A549 (cell line): ENCODE measurements around the gene GAMT. TPM values are rescaled to one million over a fixed set of nuclear protein-coding genes. Genes with fewer than 3 reads are reported as not detected.

Experiments used
- ATAC-seq, 2 experiments: fragments of 200-7000 bp in 1 of 2; fragments of >200 bp in 1 of 2; cut with Nextera tagmentation in 1 of 2; cut with Tn5 transposase in 1 of 2; 3 replicates each; pipeline versions ENCODE4 v1.8.0 to v1.9.1; 2018 to 2020; ENCODE audit warnings: mild to moderate bottlenecking in 1 of 2, moderate library complexity in 1 of 2
- CTCF ChIA-PET: fragments of 300-600 bp; sonication (Branson Sonifier 250); formaldehyde crosslinking; extraction: SDS; loops from one replicate; lab custom pipeline; 2021; ENCODE audit warnings: antibody characterized with exemption, inconsistent platforms; lab: Yijun Ruan, JAX
- POLR2A ChIA-PET: fragments of 350-600 bp; formaldehyde crosslinking; extraction: SDS; loops from one replicate; lab custom pipeline; 2021; ENCODE audit warnings: antibody characterized with exemption, inconsistent platforms; lab: Yijun Ruan, JAX
- DNase-seq, 2 experiments: peaks; one replicate each; pipeline versions ENCODE4 v3.0.0 to v3.0.0-alpha.2; 2011 to 2016; ENCODE audit warnings: low read depth in 1 of 2, low spot score in 1 of 2
- FAIRE-seq: peaks from 2 replicates; lab custom pipeline; 2011; peaks lifted over from hg19 to GRCh38; lab: Jason Lieb, UNC
- H3K27ac ChIP-seq, 2 experiments: fragments of >200 bp; sonication (Bioruptor Twin); formaldehyde crosslinking; 3 replicates each; pipeline ENCODE4 v1.5.1; 2016 to 2017
- H3K4me1 ChIP-seq: fragments of >200 bp; sonication (Bioruptor Twin); formaldehyde crosslinking; 3 replicates; pipeline ENCODE4 v1.6.1; 2016
- H3K4me2 ChIP-seq: fragments of >200 bp; sonication (Bioruptor Twin); formaldehyde crosslinking; 3 replicates; pipeline ENCODE4 v1.6.1; 2016
- H3K4me3 ChIP-seq: fragments of >200 bp; sonication (Bioruptor Twin); formaldehyde crosslinking; 3 replicates; pipeline ENCODE4 v1.5.1; 2016
- H3K9me3 ChIP-seq: fragments of >200 bp; sonication (Bioruptor Twin); formaldehyde crosslinking; 3 replicates; pipeline ENCODE4 v1.6.1; 2016
- BHLHE40 ChIP-seq: IDR thresholded peaks from 2 replicates; pipeline ENCODE4 v1.6.1; 2012; ENCODE audit warnings: low read depth, low read length, inconsistent platforms
- CBX2 ChIP-seq: fragments of 200-600 bp; sonication (generic); IDR thresholded peaks from 2 replicates; pipeline ENCODE4 v1.6.1; 2016; ENCODE audit warnings: low read depth, mild to moderate bottlenecking, borderline replicate concordance
- CEBPB ChIP-seq, 2 experiments: fragments of >200 bp in 1 of 2; sonication (Bioruptor Twin) in 1 of 2; formaldehyde crosslinking in 1 of 2; IDR thresholded peaks; 2 replicates each; pipeline ENCODE4 v1.6.1; 2012 to 2016
- CHD2 ChIP-seq: fragments of 150-350 bp; IDR thresholded peaks from 2 replicates; pipeline ENCODE4 v1.6.1; 2014; ENCODE audit warnings: low read length; ENCODE audit not compliant: partially characterized antibody
- CHD4 ChIP-seq: fragments of 200-600 bp; sonication (generic); IDR thresholded peaks from 2 replicates; pipeline ENCODE4 v1.6.1; 2016; ENCODE audit warnings: antibody characterized with exemption, mild to moderate bottlenecking, borderline replicate concordance
- EHMT2 ChIP-seq: fragments of 200-600 bp; sonication (generic); IDR thresholded peaks from 2 replicates; pipeline ENCODE4 v1.6.1; 2016; ENCODE audit warnings: antibody characterized with exemption, low read depth, mild to moderate bottlenecking, moderate library complexity
- EP300 ChIP-seq, 2 experiments: fragments of >200 bp; sonication (Bioruptor Twin); formaldehyde crosslinking; IDR thresholded peaks; 2 replicates in 1 of 2; 3 replicates in 1 of 2; pipeline ENCODE4 v1.6.1; 2016 to 2017
- ESRRA ChIP-seq: fragments of 150-350 bp; IDR thresholded peaks from 2 replicates; pipeline ENCODE4 v1.6.1; 2014; ENCODE audit warnings: mild to moderate bottlenecking, low read length, borderline replicate concordance
- FOSL2 ChIP-seq, 2 experiments: fragments of 450-650 bp in 1 of 2; fragments of >200 bp in 1 of 2; sonication (Bioruptor Twin) in 1 of 2; formaldehyde crosslinking; IDR thresholded peaks; 2 replicates each; pipeline versions ENCODE4 v1.5.0 to v1.6.1; 2016 to 2020; ENCODE audit warnings: mild to moderate bottlenecking in 1 of 2, moderate library complexity in 1 of 2
- FOXS1 ChIP-seq: fragments of 250-450 bp; sonication (Bioruptor Pico); IDR thresholded peaks from 2 replicates; pipeline ENCODE4 v1.5.0; 2020; ENCODE audit warnings: mild to moderate bottlenecking, moderate library complexity
- GATA3 ChIP-seq: IDR thresholded peaks from 2 replicates; pipeline ENCODE4 v1.6.1; 2012; ENCODE audit warnings: borderline replicate concordance
- HEYL ChIP-seq: fragments of 250-450 bp; sonication (Bioruptor Pico); IDR thresholded peaks from 2 replicates; pipeline ENCODE4 v1.8.0; 2021; ENCODE audit warnings: mild to moderate bottlenecking, moderate library complexity
- HOXA7 ChIP-seq: fragments of 250-450 bp; sonication (Bioruptor Pico); IDR thresholded peaks from 2 replicates; pipeline ENCODE4 v1.5.0; 2020; ENCODE audit warnings: mild to moderate bottlenecking, moderate library complexity
- KDM5A ChIP-seq: fragments of 200-600 bp; sonication (generic); IDR thresholded peaks from 2 replicates; pipeline ENCODE4 v1.6.1; 2016; ENCODE audit warnings: antibody characterized with exemption, mild to moderate bottlenecking
- POLR2AphosphoS2 ChIP-seq: conservative IDR thresholded peaks from 2 replicates; pipeline ENCODE4 v1.6.1; 2012; ENCODE audit warnings: low read length, improper control_type of control experiment, inconsistent platforms
- RARB ChIP-seq: fragments of 250-450 bp; sonication (Bioruptor Pico); IDR thresholded peaks from 2 replicates; pipeline ENCODE4 v1.8.0; 2021; ENCODE audit warnings: mild to moderate bottlenecking, moderate library complexity
- RFX5 ChIP-seq: fragments of 450-650 bp; IDR thresholded peaks from 2 replicates; pipeline ENCODE4 v1.7.1; 2014; ENCODE audit warnings: antibody characterized with exemption, mild to moderate bottlenecking, moderate library complexity
- TP53 ChIP-seq: fragments of 250-450 bp; sonication (Bioruptor Pico); IDR thresholded peaks from 2 replicates; pipeline ENCODE4 v1.5.0; 2021; ENCODE audit warnings: mild to moderate bottlenecking, moderate library complexity
- WGBS: methylation state at CpG from one replicate; pipeline ENCODE4 v1.1.6; 2017; ENCODE audit errors: missing lambda C conversion rate; 5-methylcytosine and 5-hydroxymethylcytosine counted together
- polyA plus RNA-seq, 4 experiments: library from polyadenylated mRNA; depleted of rRNA in 3 of 4; stranded (reverse); fragments of >200 nt; fragmentation: RNase III in 1 of 4; extraction: RNeasy Plus Mini Kit Qiagen cat#74134 plus additional on column Dnase treatment in 1 of 4; gene quantifications; 2 replicates in 3 of 4; 3 replicates in 1 of 4; pipeline ENCODE4 v1.2.3, GENCODE V29; 2011 to 2017
- TF ChIP-seq, protein P1 (sequence below): fragments of 250-450 bp; sonication (Bioruptor Pico); IDR thresholded peaks from 2 replicates; pipeline ENCODE4 v1.5.0; 2020; ENCODE audit warnings: low read depth, mild to moderate bottlenecking, moderate library complexity
- TF ChIP-seq, protein P2 (sequence below): fragments of >200 bp; sonication (Bioruptor Twin); formaldehyde crosslinking; IDR thresholded peaks from 3 replicates; pipeline ENCODE4 v1.5.1; 2016

GAMT gene
- polyA plus RNA-seq, 2 of the 4 experiments (the other 2 are of a cell fraction): 13.6 to 26.0 TPM

DNA sequence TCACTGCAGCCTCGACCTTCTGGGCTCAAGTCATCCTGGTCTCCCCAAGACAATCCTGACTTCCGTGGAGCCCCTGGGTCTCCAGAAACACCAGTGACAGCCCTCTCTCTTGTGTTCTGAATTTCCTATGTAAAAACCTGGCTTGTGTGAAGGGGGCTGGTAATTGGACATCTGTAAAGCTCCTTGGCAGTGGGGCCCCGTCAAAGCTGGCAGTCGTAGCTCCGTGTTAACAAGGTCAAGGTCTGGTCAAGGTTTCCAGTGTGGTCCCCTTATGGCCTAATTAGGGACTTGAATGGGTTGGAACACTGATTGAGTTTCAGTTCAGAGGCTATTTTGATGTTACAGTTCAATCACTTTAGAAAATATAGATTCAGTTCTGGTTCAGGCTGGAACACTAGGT is 50.5 kb downstream of the GAMT start:
- 69% methylated on average over 5 of the region's 5 CpGs for WGBS
- FAIRE-seq: no peak

DNA sequence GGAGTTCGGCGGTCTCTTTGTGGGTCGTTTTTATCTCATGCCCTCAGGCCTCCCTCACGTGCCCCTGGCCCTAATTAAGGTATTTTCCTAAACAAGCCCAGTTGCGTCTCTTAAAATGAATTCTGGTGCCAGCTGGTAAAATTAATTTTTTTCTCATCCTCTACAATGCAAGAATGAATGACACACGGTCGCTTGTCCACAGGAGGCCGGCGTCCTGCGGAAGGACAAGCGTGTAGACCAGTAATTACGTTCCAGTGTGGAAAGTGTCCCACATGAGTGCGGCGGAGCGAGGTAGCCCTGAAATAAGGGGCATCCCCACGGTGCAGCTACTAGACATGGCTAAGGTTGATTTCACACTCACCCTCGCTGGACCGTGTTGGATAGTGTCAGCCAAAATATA is 52.1 kb downstream of the GAMT start:
- WGBS: 79% methylated on average over 18 of the region's 18 CpGs
- ATAC-seq (no peak), FAIRE-seq (no peak), DNase-seq (no peak)
- Histone ChIP-seq H3K9me3 (no peaks in the 10 kb centered on the region), H3K4me2 (no peak overlapping the region), H3K27ac (no peak overlapping the region), H3K4me1 (peaks cover 3% of the 10 kb centered on the region; the same call in 2 of the 3 replicates), H3K4me3 (no peak overlapping the region)
- ChIA-PET POLR2A (no interaction called here), CTCF (interaction anchor here (1.2 to 5.1 kb wide), 2 partner anchors 34 to 432 kb away, joined by 3 to 28 read pairs; no protein-coding TSS in a partner anchor)
- TF ChIP-seq ESRRA: no peak
- TF ChIP-seq CHD2: no peak
- no peak for TF ChIP-seq EHMT2
- TF ChIP-seq, protein P1, sequence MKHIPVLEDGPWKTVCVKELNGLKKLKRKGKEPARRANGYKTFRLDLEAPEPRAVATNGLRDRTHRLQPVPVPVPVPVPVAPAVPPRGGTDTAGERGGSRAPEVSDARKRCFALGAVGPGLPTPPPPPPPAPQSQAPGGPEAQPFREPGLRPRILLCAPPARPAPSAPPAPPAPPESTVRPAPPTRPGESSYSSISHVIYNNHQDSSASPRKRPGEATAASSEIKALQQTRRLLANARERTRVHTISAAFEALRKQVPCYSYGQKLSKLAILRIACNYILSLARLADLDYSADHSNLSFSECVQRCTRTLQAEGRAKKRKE (CRISPR knock-in tag): no peak
- TF ChIP-seq KDM5A: no peak
- TF ChIP-seq, protein P2, sequence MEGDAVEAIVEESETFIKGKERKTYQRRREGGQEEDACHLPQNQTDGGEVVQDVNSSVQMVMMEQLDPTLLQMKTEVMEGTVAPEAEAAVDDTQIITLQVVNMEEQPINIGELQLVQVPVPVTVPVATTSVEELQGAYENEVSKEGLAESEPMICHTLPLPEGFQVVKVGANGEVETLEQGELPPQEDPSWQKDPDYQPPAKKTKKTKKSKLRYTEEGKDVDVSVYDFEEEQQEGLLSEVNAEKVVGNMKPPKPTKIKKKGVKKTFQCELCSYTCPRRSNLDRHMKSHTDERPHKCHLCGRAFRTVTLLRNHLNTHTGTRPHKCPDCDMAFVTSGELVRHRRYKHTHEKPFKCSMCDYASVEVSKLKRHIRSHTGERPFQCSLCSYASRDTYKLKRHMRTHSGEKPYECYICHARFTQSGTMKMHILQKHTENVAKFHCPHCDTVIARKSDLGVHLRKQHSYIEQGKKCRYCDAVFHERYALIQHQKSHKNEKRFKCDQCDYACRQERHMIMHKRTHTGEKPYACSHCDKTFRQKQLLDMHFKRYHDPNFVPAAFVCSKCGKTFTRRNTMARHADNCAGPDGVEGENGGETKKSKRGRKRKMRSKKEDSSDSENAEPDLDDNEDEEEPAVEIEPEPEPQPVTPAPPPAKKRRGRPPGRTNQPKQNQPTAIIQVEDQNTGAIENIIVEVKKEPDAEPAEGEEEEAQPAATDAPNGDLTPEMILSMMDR: no peak
- TF ChIP-seq EP300 (IDR thresholded peaks at IDR 0.05): no peak
- no peak for TF ChIP-seq BHLHE40
- TF ChIP-seq CEBPB (IDR thresholded peaks at IDR 0.05): no peak
- no peak for TF ChIP-seq HOXA7
- TF ChIP-seq RARB (CRISPR knock-in tag): no peak
- no peak for TF ChIP-seq TP53 (CRISPR knock-in tag)
- TF ChIP-seq RFX5: no peak
- no peak for TF ChIP-seq GATA3
- no peak for TF ChIP-seq FOSL2 (IDR thresholded peaks at IDR 0.05)
- no peak for TF ChIP-seq FOSL2 (CRISPR knock-in tag; IDR thresholded peaks at IDR 0.05)
- TF ChIP-seq POLR2AphosphoS2: no peak

More for the DNA sequence above, 50.5 kb downstream of the GAMT start:
- ChIA-PET POLR2A (no interaction called here), CTCF (no interaction called here)
- peaks cover 7% of the 10 kb centered on the region for H3K4me1 ChIP-seq
- TF ChIP-seq CHD4: no peak
- TF ChIP-seq FOXS1 (CRISPR knock-in tag): no peak
- no peak for TF ChIP-seq CBX2
- TF ChIP-seq, protein P1 (CRISPR knock-in tag): no peak
- TF ChIP-seq HEYL (CRISPR knock-in tag): no peak
- no peak overlapping the region for H3K4me3 ChIP-seq
- H3K4me2 ChIP-seq: no peak overlapping the region
- ATAC-seq (no peak), DNase-seq (no peak)
- no peaks in the 10 kb centered on the region for H3K9me3 ChIP-seq
- no peak overlapping the region for H3K27ac ChIP-seq

Other genes with a start within 250 kb of the GAMT start
- gene SBNO2, start 227.3 kb downstream of the GAMT start, polyA plus RNA-seq (2011; rRNA removed): 6.8 and 8.4 TPM in 2 replicates
- 27.0 to 32.0 TPM (median 27.7 TPM) in 3 replicates for gene SBNO2, start 227.3 kb downstream of the GAMT start, polyA plus RNA-seq (2017; fragmentation: RNase III; extraction: RNeasy Plus Mini Kit Qiagen cat#74134 plus additional on column Dnase treatment)
- gene STK11, start 195.8 kb downstream of the GAMT start, polyA plus RNA-seq (2011; rRNA removed): 12.2 and 16.2 TPM in 2 replicates
- gene STK11, start 195.8 kb downstream of the GAMT start, polyA plus RNA-seq (2017; fragmentation: RNase III; extraction: RNeasy Plus Mini Kit Qiagen cat#74134 plus additional on column Dnase treatment): 33.6 to 34.2 TPM (median 34.0 TPM) in 3 replicates
- 0.19 and 0.30 TPM in 2 replicates for gene CBARP, start 163.5 kb downstream of the GAMT start, polyA plus RNA-seq (2011; rRNA removed)
- gene CBARP, start 163.5 kb downstream of the GAMT start, polyA plus RNA-seq (2017; fragmentation: RNase III; extraction: RNeasy Plus Mini Kit Qiagen cat#74134 plus additional on column Dnase treatment): 1.7 to 2.0 TPM (median 1.9 TPM) in 3 replicates
- gene ATP5F1D, start 159.8 kb downstream of the GAMT start, polyA plus RNA-seq (2011; rRNA removed): 18.5 and 28.7 TPM in 2 replicates
- gene ATP5F1D, start 159.8 kb downstream of the GAMT start, polyA plus RNA-seq (2017; fragmentation: RNase III; extraction: RNeasy Plus Mini Kit Qiagen cat#74134 plus additional on column Dnase treatment): 96.9 to 101 TPM (median 99.7 TPM) in 3 replicates
- gene MIDN, start 153.0 kb downstream of the GAMT start, polyA plus RNA-seq (2011; rRNA removed): 9.1 and 11.8 TPM in 2 replicates
- 27.7 to 33.4 TPM (median 31.4 TPM) in 3 replicates for gene MIDN, start 153.0 kb downstream of the GAMT start, polyA plus RNA-seq (2017; fragmentation: RNase III; extraction: RNeasy Plus Mini Kit Qiagen cat#74134 plus additional on column Dnase treatment)
- gene CIRBP, start 132.2 kb downstream of the GAMT start, polyA plus RNA-seq (2011; rRNA removed): 92.4 and 151 TPM in 2 replicates
- 178 to 201 TPM (median 189 TPM) in 3 replicates for gene CIRBP, start 132.2 kb downstream of the GAMT start, polyA plus RNA-seq (2017; fragmentation: RNase III; extraction: RNeasy Plus Mini Kit Qiagen cat#74134 plus additional on column Dnase treatment)
- gene FAM174C, start 126.0 kb downstream of the GAMT start, polyA plus RNA-seq (2011; rRNA removed): 22.7 and 24.8 TPM in 2 replicates
- 35.6 to 37.6 TPM (median 37.1 TPM) in 3 replicates for gene FAM174C, start 126.0 kb downstream of the GAMT start, polyA plus RNA-seq (2017; fragmentation: RNase III; extraction: RNeasy Plus Mini Kit Qiagen cat#74134 plus additional on column Dnase treatment)
- gene EFNA2, start 115.7 kb downstream of the GAMT start, polyA plus RNA-seq (2011; rRNA removed): 0.16 and 0.24 TPM in 2 replicates
- gene EFNA2, start 115.7 kb downstream of the GAMT start, polyA plus RNA-seq (2017; fragmentation: RNase III; extraction: RNeasy Plus Mini Kit Qiagen cat#74134 plus additional on column Dnase treatment): 0.84 to 1.3 TPM (median 1.2 TPM) in 3 replicates
- gene NDUFS7, start 17.6 kb downstream of the GAMT start, polyA plus RNA-seq (2011; rRNA removed): 18.6 and 19.3 TPM in 2 replicates
- 68.4 to 72.8 TPM (median 68.9 TPM) in 3 replicates for gene NDUFS7, start 17.6 kb downstream of the GAMT start, polyA plus RNA-seq (2017; fragmentation: RNase III; extraction: RNeasy Plus Mini Kit Qiagen cat#74134 plus additional on column Dnase treatment)
- 47.8 and 58.9 TPM in 2 replicates for gene DAZAP1, start 6.0 kb upstream of the GAMT start, polyA plus RNA-seq (2011; rRNA removed)
- gene DAZAP1, start 6.0 kb upstream of the GAMT start, polyA plus RNA-seq (2017; fragmentation: RNase III; extraction: RNeasy Plus Mini Kit Qiagen cat#74134 plus additional on column Dnase treatment): 86.3 to 87.7 TPM (median 86.5 TPM) in 3 replicates
- 485 and 525 TPM in 2 replicates for gene RPS15, start 36.9 kb upstream of the GAMT start, polyA plus RNA-seq (2011; rRNA removed)
- gene RPS15, start 36.9 kb upstream of the GAMT start, polyA plus RNA-seq (2017; fragmentation: RNase III; extraction: RNeasy Plus Mini Kit Qiagen cat#74134 plus additional on column Dnase treatment): 1,370 to 1,458 TPM (median 1,378 TPM) in 3 replicates
- 0.32 and 0.36 TPM in 2 replicates for gene APC2, start 48.6 kb upstream of the GAMT start, polyA plus RNA-seq (2011; rRNA removed)
- 1.3 to 1.6 TPM (median 1.6 TPM) in 3 replicates for gene APC2, start 48.6 kb upstream of the GAMT start, polyA plus RNA-seq (2017; fragmentation: RNase III; extraction: RNeasy Plus Mini Kit Qiagen cat#74134 plus additional on column Dnase treatment)
- gene C19orf25, start 77.7 kb upstream of the GAMT start, polyA plus RNA-seq (2011; rRNA removed): 6.5 and 8.2 TPM in 2 replicates
- gene C19orf25, start 77.7 kb upstream of the GAMT start, polyA plus RNA-seq (2017; fragmentation: RNase III; extraction: RNeasy Plus Mini Kit Qiagen cat#74134 plus additional on column Dnase treatment): 17.1 to 20.7 TPM (median 18.9 TPM) in 3 replicates
- gene PCSK4, start 88.8 kb upstream of the GAMT start, polyA plus RNA-seq (2011; rRNA removed): 0.76 and 1.0 TPM in 2 replicates
- 1.2 to 3.7 TPM (median 2.1 TPM) in 3 replicates for gene PCSK4, start 88.8 kb upstream of the GAMT start, polyA plus RNA-seq (2017; fragmentation: RNase III; extraction: RNeasy Plus Mini Kit Qiagen cat#74134 plus additional on column Dnase treatment)
- gene REEP6, start 89.6 kb upstream of the GAMT start, polyA plus RNA-seq (2011; rRNA removed): 1.5 and 1.8 TPM in 2 replicates
- gene REEP6, start 89.6 kb upstream of the GAMT start, polyA plus RNA-seq (2017; fragmentation: RNase III; extraction: RNeasy Plus Mini Kit Qiagen cat#74134 plus additional on column Dnase treatment): 3.6 to 4.8 TPM (median 4.3 TPM) in 3 replicates
- gene ADAMTSL5, start 111.5 kb upstream of the GAMT start, polyA plus RNA-seq (2011; rRNA removed): 1.4 and 2.3 TPM in 2 replicates
- gene ADAMTSL5, start 111.5 kb upstream of the GAMT start, polyA plus RNA-seq (2017; fragmentation: RNase III; extraction: RNeasy Plus Mini Kit Qiagen cat#74134 plus additional on column Dnase treatment): 3.0 to 4.1 TPM (median 3.1 TPM) in 3 replicates
- gene PLK5, start 122.5 kb upstream of the GAMT start, polyA plus RNA-seq (2011; rRNA removed): not detected in 2 replicates
- gene PLK5, start 122.5 kb upstream of the GAMT start, polyA plus RNA-seq (2017; fragmentation: RNase III; extraction: RNeasy Plus Mini Kit Qiagen cat#74134 plus additional on column Dnase treatment): not detected in 3 replicates
- gene MEX3D, start 166.8 kb upstream of the GAMT start, polyA plus RNA-seq (2011; rRNA removed): 1.4 and 2.1 TPM in 2 replicates
- gene MEX3D, start 166.8 kb upstream of the GAMT start, polyA plus RNA-seq (2017; fragmentation: RNase III; extraction: RNeasy Plus Mini Kit Qiagen cat#74134 plus additional on column Dnase treatment): 6.6 to 7.5 TPM (median 7.1 TPM) in 3 replicates
- gene MBD3, start 191.3 kb upstream of the GAMT start, polyA plus RNA-seq (2011; rRNA removed): 22.7 and 23.3 TPM in 2 replicates
- 35.1 to 41.4 TPM (median 39.2 TPM) in 3 replicates for gene MBD3, start 191.3 kb upstream of the GAMT start, polyA plus RNA-seq (2017; fragmentation: RNase III; extraction: RNeasy Plus Mini Kit Qiagen cat#74134 plus additional on column Dnase treatment)
- 111 and 136 TPM in 2 replicates for gene UQCR11, start 203.9 kb upstream of the GAMT start, polyA plus RNA-seq (2011; rRNA removed)
- 152 to 167 TPM (median 159 TPM) in 3 replicates for gene UQCR11, start 203.9 kb upstream of the GAMT start, polyA plus RNA-seq (2017; fragmentation: RNase III; extraction: RNeasy Plus Mini Kit Qiagen cat#74134 plus additional on column Dnase treatment)